HG02870 (cell line): Measurements from ENCODE around the gene VRK2.

ENCODE experiments used
- ATAC-seq: cut with Tn5 transposase; IDR thresholded peaks from one replicate; pipeline ENCODE4 v1.9.1; 2021; ENCODE audit warnings: mild to moderate bottlenecking, moderate library complexity; ENCODE audit not compliant: unreplicated experiment

Gene VRK2

GRCh38 chr2:58046585-58047372 lies at the start of gene VRK2:
Gene VRK2, plus strand, starts transcription at chr2:58046806. Its CDS starts 2,026 bp downstream, at chr2:58048832.
- ATAC-seq: peak; percentile 88

- no peak for ATAC-seq
These were observed 40.2 kb upstream of the VRK2 start for GRCh38 chr2:58006256-58006951.

GRCh38 chr2:58006952-58007284 lies 39.7 kb upstream of the VRK2 start:
- no peak for ATAC-seq

GRCh38 chr2:58010599-58010998 lies 36.0 kb upstream of the VRK2 start:
- no peak for ATAC-seq

- ATAC-seq: peak; percentile 52
These were observed 27.4 kb upstream of the VRK2 start for GRCh38 chr2:58019229-58019628.

- ATAC-seq: no peak
These were observed 21.3 kb upstream of the VRK2 start for GRCh38 chr2:58025150-58025933.

GRCh38 chr2:58027029-58027428 lies 19.6 kb upstream of the VRK2 start:
- no peak for ATAC-seq

- ATAC-seq: no peak
These were observed 15.8 kb upstream of the VRK2 start for GRCh38 chr2:58030771-58031170.

- peak; percentile 73 for ATAC-seq
These were observed 14.4 kb upstream of the VRK2 start for GRCh38 chr2:58032016-58032763.

- peak; percentile 7 for ATAC-seq
These were observed 13.9 kb upstream of the VRK2 start for GRCh38 chr2:58032764-58033080.

GRCh38 chr2:58033530-58033929 lies 13.1 kb upstream of the VRK2 start:
- ATAC-seq: no peak

- peak; percentile 69 for ATAC-seq
These were observed 11.3 kb upstream of the VRK2 start for GRCh38 chr2:58035352-58035751.

- peak; percentile 69 for ATAC-seq
These were observed 7.4 kb upstream of the VRK2 start for GRCh38 chr2:58039170-58039611.

- ATAC-seq: no peak
These were observed 4.1 kb upstream of the VRK2 start for GRCh38 chr2:58042486-58042970.

GRCh38 chr2:58044145-58044544 lies 2.5 kb upstream of the VRK2 start:
- ATAC-seq: no peak

- ATAC-seq: no peak
These were observed 849 bp upstream of the VRK2 start for GRCh38 chr2:58045580-58046334.

GRCh38 chr2:58046335-58046584 lies 346 bp upstream of the VRK2 start:
- ATAC-seq: no peak

GRCh38 chr2:58047373-58047935 lies 848 bp downstream of the VRK2 start:
- ATAC-seq: peak; percentile 28

GRCh38 chr2:58047961-58048360 lies 1.4 kb downstream of the VRK2 start:
- ATAC-seq: no peak

GRCh38 chr2:58051445-58051844 lies 4.8 kb downstream of the VRK2 start:
- ATAC-seq: no peak
